Activated T-cell treated with anti-CD3 and anti-CD28 coated beads for 24 hours (primary cell): ENCODE measurements around the gene RELB.
"Not testable (repeated sequence)": the region's sequence is repeated elsewhere in the genome, so short reads cannot be mapped to it uniquely, and the experiment has no call there.

Experiments used
- DNase-seq: peaks from one replicate; pipeline ENCODE4 v3.0.0-alpha.2; 2020; ENCODE audit warnings: low read depth

The RELB gene

GRCh38 chr19:45001087-45001739 lies at the start of gene RELB:
Gene RELB, plus strand, starts transcription at chr19:45001464. Its CDS starts 116 bp downstream, at chr19:45001580.
- peak; percentile 94 for DNase-seq

GRCh38 chr19:44954278-44954648 lies 47.0 kb upstream of the RELB start:
- no peak for DNase-seq

- peak; percentile 95 for DNase-seq
Measured at GRCh38 chr19:44954649-44955504, 46.4 kb upstream of the RELB start, which contains the start of gene CLPTM1. Gene CLPTM1, plus strand, starts transcription at chr19:44955380. Its CDS starts 16 bp downstream, at chr19:44955396.

- no peak for DNase-seq
Measured at GRCh38 chr19:44955505-44956439, 45.5 kb upstream of the RELB start.

- no peak for DNase-seq
Measured at GRCh38 chr19:44957526-44957925, 43.7 kb upstream of the RELB start.

- no peak for DNase-seq
Measured at GRCh38 chr19:44958090-44958489, 43.2 kb upstream of the RELB start.

- no peak for DNase-seq
Measured at GRCh38 chr19:44959691-44960090, 41.6 kb upstream of the RELB start.

- DNase-seq: no peak
Measured at GRCh38 chr19:44960906-44961728, 40.1 kb upstream of the RELB start.

GRCh38 chr19:44961821-44962220 lies 39.4 kb upstream of the RELB start:
- no peak for DNase-seq

- no peak for DNase-seq
Measured at GRCh38 chr19:44968118-44968517, 33.1 kb upstream of the RELB start.

GRCh38 chr19:44968670-44969069 lies 32.6 kb upstream of the RELB start:
- DNase-seq: no peak

- DNase-seq: no peak
Measured at GRCh38 chr19:44969437-44969836, 31.8 kb upstream of the RELB start.

- not testable (repeated sequence) for DNase-seq
Measured at GRCh38 chr19:44971451-44971850, 29.8 kb upstream of the RELB start.

GRCh38 chr19:44972802-44973201 lies 28.5 kb upstream of the RELB start:
- DNase-seq: no peak

GRCh38 chr19:44973982-44974735 lies 27.1 kb upstream of the RELB start:
- no peak for DNase-seq

GRCh38 chr19:44974857-44975256 lies 26.4 kb upstream of the RELB start:
- no peak for DNase-seq

GRCh38 chr19:44975444-44975843 lies 25.8 kb upstream of the RELB start:
- DNase-seq: no peak

- DNase-seq: no peak
Measured at GRCh38 chr19:44984005-44984404, 17.3 kb upstream of the RELB start.

GRCh38 chr19:44985445-44985844 lies 15.8 kb upstream of the RELB start:
- DNase-seq: no peak

GRCh38 chr19:44986389-44986788 lies 14.9 kb upstream of the RELB start:
- DNase-seq: no peak
